SKM-1 (cell line): ENCODE measurements around the gene TRPV5.

Experiments
- DNase-seq: peaks from one replicate; lab custom pipeline; 2025; ENCODE audit not compliant: unreplicated experiment; lab: John Stamatoyannopoulos, UW

Gene TRPV5

GRCh38 chr7:142887282-142888015 lies 46.1 kb downstream of the TRPV5 start:
- no peak for DNase-seq

DNA sequence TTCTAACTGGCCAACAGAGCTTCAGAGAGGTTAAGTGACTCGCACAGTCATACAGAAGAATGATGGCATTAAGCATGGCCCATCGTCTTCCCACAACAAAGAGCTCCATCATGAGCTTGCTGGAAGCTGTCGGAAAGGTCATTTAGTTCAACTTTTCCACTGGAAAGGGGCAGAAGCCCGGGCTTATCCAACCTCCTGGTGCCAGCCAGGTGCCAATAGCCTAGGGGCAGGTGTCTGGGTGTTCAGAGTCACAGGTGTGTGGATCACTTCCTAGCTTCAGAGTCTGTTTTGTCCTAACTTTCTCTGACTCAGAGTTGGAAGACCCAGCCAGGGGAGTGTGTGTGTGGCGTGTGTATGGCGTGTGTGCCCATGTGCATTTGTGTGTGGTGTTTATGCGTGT lies 46.7 kb downstream of the TRPV5 start:
- DNase-seq = no peak

- no peak for DNase-seq
Observed at GRCh38 chr7:142885311-142886230, 48.0 kb downstream of the TRPV5 start, which contains the start of gene TRPV6. TRPV6 (minus strand) TSS chr7:142885745.

GRCh38 chr7:142884286-142884640 lies 49.3 kb downstream of the TRPV5 start:
- no peak for DNase-seq

- DNase-seq = no peak
Observed at GRCh38 chr7:142883571-142884285, 49.8 kb downstream of the TRPV5 start.

- DNase-seq = no peak
Observed at GRCh38 chr7:142883145-142883544, 50.4 kb downstream of the TRPV5 start.

DNA sequence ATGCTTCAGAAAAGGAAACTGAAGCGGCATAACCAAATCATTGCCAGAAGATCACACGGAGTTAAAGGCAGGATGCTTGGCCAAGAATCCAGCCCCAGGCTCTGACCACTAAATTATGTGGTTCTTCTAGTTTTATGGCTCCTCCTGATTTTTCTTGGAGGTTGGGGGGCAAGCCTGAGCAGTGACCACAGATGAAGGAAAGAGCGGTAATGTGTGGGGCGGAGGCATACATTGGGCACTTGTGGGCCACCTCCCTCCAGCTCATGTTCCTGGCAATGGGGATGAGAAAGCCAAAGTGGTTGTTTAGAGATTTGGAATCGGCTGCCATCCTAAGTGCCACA lies 51.2 kb downstream of the TRPV5 start:
- DNase-seq = no peak

DNA sequence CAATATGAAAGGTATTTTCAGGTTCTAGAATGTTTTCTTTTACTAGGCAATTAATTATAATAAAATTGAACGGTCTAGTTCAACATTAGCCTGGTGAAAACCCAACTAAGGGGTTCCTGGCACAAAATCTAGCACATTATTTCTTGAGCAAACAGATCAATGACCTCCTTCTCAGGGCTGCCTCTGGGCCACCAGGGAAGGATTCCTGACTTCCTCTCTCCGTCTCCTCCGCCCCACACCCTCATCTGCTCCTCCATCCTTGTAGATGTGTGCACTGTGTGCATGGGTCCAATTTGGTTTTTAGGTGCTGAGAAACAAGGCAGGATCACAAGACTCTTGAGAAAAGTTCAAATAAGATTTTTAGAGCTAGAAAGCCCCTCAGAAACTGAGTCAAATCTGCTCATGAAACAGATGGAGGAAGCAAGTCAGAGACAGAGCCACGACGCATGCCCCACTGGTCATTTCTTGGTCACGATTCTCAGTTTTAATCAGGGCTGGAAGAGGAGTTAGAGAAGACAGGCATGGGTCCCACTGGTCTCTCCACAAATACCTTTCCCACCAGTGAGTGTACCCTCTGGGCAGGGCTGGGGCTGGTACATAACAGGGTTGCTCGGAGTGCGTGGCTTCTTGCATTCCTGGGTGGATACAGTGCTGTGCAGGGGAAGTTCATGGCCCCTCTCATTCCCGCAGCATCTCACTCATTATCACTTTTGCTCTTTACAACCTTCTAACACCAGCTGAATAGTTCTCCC lies 51.8 kb downstream of the TRPV5 start:
- DNase-seq = no peak

GRCh38 chr7:142880876-142881505 lies 52.6 kb downstream of the TRPV5 start:
- DNase-seq = peak; percentile 16

DNA sequence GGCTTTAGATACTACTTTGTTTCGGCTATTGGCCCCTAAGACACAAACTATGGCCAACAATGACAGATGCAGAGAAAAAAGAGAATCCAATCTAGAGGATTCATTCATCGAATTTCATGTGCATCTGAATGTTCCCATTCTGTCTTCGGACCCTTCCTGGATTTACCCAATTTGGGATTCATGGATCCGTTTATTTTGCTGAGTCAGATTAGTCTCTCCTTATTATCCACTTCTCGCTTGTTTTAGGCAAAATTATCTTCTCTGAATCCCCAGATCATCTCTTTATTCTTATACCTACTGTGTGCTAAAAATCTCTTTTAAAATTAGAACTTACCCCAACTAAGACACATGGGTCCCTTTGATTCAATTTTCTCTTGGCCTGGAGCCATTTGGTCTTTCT lies 54.5 kb downstream of the TRPV5 start:
- no peak for DNase-seq

DNA sequence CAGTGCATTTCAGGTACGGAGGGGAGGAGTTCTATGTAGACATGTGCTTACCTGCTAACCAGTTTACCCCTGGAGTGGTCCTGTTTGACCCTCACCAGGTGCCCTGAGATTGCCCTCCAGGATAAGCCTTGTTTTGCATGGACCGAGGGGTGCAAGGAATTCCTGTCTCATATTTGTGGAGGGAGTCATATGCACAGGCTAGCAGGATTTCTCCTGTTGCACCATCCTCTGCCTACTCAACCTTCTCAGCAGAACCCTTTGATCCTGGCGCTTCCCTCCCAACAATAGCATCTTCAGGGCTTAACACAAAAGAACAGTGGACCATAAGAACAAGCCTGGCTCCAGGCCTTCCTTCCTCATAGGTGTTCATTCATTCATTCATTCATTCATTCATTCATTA lies 55.2 kb downstream of the TRPV5 start:
- no peak for DNase-seq

DNA sequence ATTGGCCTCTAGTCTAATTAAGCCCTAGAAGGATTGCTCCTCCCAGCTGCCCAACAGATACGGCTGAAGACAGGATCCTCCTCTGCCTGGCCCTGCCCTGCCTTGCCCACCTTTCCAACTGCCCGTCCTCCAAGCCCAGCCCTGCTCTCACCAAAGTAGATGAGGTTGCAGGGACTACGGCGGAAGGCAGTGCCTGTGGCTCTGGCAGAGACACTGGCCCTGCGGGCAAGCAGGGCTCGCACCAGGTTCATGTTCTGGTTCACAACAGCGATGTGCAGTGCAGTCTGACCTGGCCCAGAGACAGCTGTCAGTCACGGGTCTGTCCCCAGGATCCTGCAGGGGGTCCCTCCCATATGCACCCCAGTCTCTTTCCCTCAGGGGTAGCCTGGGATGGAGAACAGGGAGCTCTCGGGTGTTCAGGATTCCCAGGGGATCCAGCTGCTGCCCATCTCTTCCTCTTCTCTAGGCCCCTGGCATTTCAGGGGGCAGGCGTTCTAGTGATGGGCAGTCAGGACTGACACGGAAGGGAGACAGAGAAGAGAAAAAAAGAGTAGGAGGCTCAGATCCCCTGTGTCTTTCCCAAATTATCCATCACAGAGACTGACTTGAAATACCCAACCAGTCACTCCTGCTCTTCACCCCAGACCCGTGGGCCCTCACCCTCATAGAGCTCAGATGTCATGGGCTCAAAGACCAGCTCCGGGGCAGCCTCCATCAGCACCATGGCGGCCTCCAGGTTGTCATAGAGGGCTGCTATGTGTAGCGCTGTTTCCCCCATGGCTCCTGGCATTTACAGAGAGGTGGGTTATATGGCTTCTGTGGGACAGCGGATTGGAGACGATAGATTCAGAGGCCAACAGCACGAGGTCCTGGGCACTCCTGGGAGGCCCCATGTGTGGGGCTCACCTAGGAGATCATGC lies 56.3 kb downstream of the TRPV5 start:
- no peak for DNase-seq

GRCh38 chr7:142876236-142876960 lies 57.1 kb downstream of the TRPV5 start:
- no peak for DNase-seq

GRCh38 chr7:142875456-142875855 lies 58.1 kb downstream of the TRPV5 start:
- DNase-seq = no peak

DNA sequence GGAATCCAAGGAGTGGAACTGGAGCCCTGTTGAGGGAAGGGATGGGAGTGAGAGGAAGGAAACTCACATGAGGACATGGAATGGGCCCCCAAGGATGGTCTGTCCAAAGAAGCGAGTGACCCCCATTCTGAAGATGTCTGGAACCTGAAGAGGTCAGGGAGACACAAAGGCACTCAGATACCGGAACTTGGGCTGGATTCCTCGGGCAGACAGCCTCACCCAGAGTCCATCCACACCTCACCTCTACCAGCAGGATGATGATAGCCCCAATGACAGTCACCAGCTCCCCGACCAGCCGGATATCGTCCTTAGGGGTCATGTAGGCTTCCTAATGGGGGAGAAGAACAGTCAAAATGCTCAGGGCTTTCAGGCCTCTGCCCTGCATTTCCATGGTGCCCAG lies 58.7 kb downstream of the TRPV5 start:
- DNase-seq = no peak

DNA sequence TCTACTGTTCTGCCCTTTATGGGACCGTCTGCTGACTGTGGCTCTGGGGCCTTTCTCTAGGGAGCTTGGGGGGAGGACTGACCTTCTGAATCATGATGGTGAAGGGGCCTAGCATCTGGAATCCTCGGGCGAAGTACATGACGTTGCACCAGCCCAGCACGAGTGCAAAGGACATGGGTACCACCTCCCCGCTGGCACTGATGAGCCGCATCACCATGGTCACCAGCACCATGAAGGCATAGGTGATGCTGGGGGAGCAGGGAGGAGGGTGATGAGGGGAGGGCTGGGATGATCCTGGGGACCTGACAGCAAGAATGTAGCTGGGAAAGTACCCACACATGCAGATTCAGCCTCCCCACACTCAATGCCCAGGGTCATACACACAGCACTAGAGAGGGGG lies 59.1 kb downstream of the TRPV5 start:
- DNase-seq = no peak

GRCh38 chr7:142873871-142874270 lies 59.7 kb downstream of the TRPV5 start:
- DNase-seq = no peak

DNA sequence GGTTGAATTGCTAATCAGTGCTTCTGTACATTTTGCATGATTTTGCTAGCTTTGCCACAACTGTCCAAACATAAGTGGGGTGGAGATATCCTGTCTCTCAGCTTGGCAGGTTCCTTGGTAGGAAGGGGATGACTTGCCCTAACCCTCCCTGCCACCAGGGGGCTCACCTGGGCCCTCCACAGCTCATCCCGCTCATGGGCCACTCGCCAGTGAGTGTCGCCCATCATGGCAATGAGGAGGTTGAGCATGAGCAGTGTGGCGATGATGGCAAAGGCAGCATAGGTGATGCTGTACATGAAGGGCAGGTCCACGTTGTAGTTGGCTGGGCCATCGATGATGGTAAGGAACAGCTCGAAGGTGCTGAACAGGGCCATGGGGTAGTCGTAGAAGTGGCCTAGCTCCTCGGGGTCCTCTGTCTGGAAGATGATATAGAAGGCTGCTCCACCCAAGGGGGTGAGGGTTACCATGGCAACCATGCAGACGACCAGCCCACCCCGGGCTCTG lies 60.2 kb downstream of the TRPV5 start:
- DNase-seq = no peak
